Esophagus squamous epithelium (tissue), 5 donors: Measurements from ENCODE around the gene TFAM. TPM values are rescaled to one million over a fixed set of nuclear protein-coding genes. Genes with fewer than 3 reads are reported as not detected.

ENCODE experiments used
- DNase-seq: peaks from one replicate; lab custom pipeline; 2025; lab: John Stamatoyannopoulos, UW
- H3K27ac ChIP-seq, 4 donors: fragments of 200-600 bp; sonication (generic); one replicate each; pipeline ENCODE4 v1.5.1; 2016 to 2019; ENCODE audit warnings: mild to moderate bottlenecking in 1 of 4
- H3K27me3 ChIP-seq, 4 donors: fragments of 200-600 bp; sonication (generic); 1 replicate in 3 of 4; 2 replicates in 1 of 4; pipeline versions ENCODE4 v1.5.1 to v1.6.0; 2017 to 2021; ENCODE audit warnings: antibody characterized with exemption in 1 of 4
- H3K36me3 ChIP-seq, 3 donors: fragments of 200-600 bp; sonication (generic); one replicate each; pipeline ENCODE4 v1.5.1; 2016 to 2019
- H3K4me1 ChIP-seq, 3 donors: fragments of 200-600 bp; sonication (generic); one replicate each; pipeline ENCODE4 v1.5.1; 2017 to 2019
- H3K4me3 ChIP-seq, 4 donors: fragments of 200-600 bp; sonication (generic); 1 replicate in 3 of 4; 2 replicates in 1 of 4; pipeline ENCODE4 v1.5.1; 2016 to 2019; ENCODE audit warnings: mild to moderate bottlenecking in 2 of 4, moderate library complexity in 1 of 4
- H3K9me3 ChIP-seq, 3 donors: fragments of 200-600 bp; sonication (generic); one replicate each; pipeline ENCODE4 v1.5.1; 2016 to 2019
- CTCF ChIP-seq, 6 experiments: fragments of 450-650 bp in 4 of 6; fragments of 200-600 bp in 2 of 6; sonication (generic) in 2 of 6; IDR thresholded peaks; one replicate each; pipeline ENCODE4 v1.5.1; 2016 to 2019; ENCODE audit warnings: antibody characterized with exemption in 6 of 6, mild to moderate bottlenecking in 4 of 6, moderate library complexity in 4 of 6
- POLR2A ChIP-seq, 4 donors: fragments of 450-650 bp; IDR thresholded peaks; one replicate each; pipeline ENCODE4 v1.6.1; 2017; ENCODE audit warnings: antibody characterized with exemption in 4 of 4, mild to moderate bottlenecking in 4 of 4, moderate library complexity in 3 of 4
- WGBS, 2 donors: methylation state at CpG; one replicate each; pipeline ENCODE4 v1.1.5; 2018; 5-methylcytosine and 5-hydroxymethylcytosine counted together
- intact Hi-C: fragments of 100-400 bp; cut with DNase I; formaldehyde crosslinking; loops from one replicate; pipeline ENCODE4 v1.15.0; 2022
- total RNA-seq, 4 donors: library from RNA; depleted of rRNA; stranded (reverse); fragments of >200 nt; gene quantifications; one replicate each; pipeline ENCODE4 v1.1.0, GENCODE V29; 2016
- donor health status: DM: yes; HTN: yes; CAD: no.

The TFAM gene
- total RNA-seq, 4 donors from 2014 or later: 7.2 to 32.8 (median 19.0) TPM

GRCh38 chr10:58444876-58445275 lies 59.7 kb downstream of the TFAM start:
- Histone ChIP-seq H3K9me3 (no peaks in the 10 kb centered on the region), H3K36me3 (no peaks in the 10 kb centered on the region), H3K27me3 (no peaks in the 10 kb centered on the region), H3K4me3 (no peak overlapping the region), H3K4me1 (no peaks in the 10 kb centered on the region), H3K27ac (no peak overlapping the region)
- 66 to 70% methylated on average over 6 of the region's 6 CpGs for WGBS, 2 donors
- TF ChIP-seq CTCF (IDR thresholded peaks at IDR 0.05) (no peak), POLR2A (IDR thresholded peaks at IDR 0.05) (no peak)
- intact Hi-C loops: no loop called here
- no peak for DNase-seq

GRCh38 chr10:58448121-58448935 lies 63.1 kb downstream of the TFAM start:
- WGBS, 2 donors: 83 to 86% methylated on average over 1 to 3 of the region's 31 CpGs
- DNase-seq: no peak

More at GRCh38 chr10:58448121-58448935, 63.1 kb downstream of the TFAM start:
- no peaks in the 10 kb centered on the region for H3K36me3 ChIP-seq
- intact Hi-C loops: no loop called here
- no peaks in the 10 kb centered on the region for H3K27me3 ChIP-seq
- TF ChIP-seq CTCF (IDR thresholded peaks at IDR 0.05): no peak
- no peak for TF ChIP-seq POLR2A (IDR thresholded peaks at IDR 0.05)
- no peaks in the 10 kb centered on the region for H3K9me3 ChIP-seq
- no peak overlapping the region for H3K4me3 ChIP-seq
- no peak overlapping the region for H3K27ac ChIP-seq
- no peaks in the 10 kb centered on the region for H3K4me1 ChIP-seq

Other genes starting within 250 kb of the TFAM start
- 10 to 100 TPM in 1 of 4 donors, 1 to 10 TPM in 3; 5.8 to 12.6 (median 8.8) TPM for gene IPMK, start 117.5 kb upstream of the TFAM start, total RNA-seq
- 10 to 100 TPM; 11.0 to 25.1 (median 17.6) TPM for gene CISD1, start 116.2 kb upstream of the TFAM start, total RNA-seq
- 10 to 100 TPM; 12.2 to 14.9 (median 13.9) TPM for gene UBE2D1, start 50.4 kb upstream of the TFAM start, total RNA-seq
- 1 to 10 TPM in 2 of 4 donors, under 1 TPM in 2; 0.11 to 8.2 (median 2.0) TPM for gene BICC1, start 127.5 kb downstream of the TFAM start, total RNA-seq